Measurements from ENCODE around the gene LTBP3. TPM values are rescaled to one million over a fixed set of nuclear protein-coding genes. Genes with fewer than 3 reads are reported as not detected.

The LTBP3 gene
- total and polyA plus RNA-seq, 5 donors from 2014 or later, result 9.2 to 132 (median 14.6) TPM

DNA sequence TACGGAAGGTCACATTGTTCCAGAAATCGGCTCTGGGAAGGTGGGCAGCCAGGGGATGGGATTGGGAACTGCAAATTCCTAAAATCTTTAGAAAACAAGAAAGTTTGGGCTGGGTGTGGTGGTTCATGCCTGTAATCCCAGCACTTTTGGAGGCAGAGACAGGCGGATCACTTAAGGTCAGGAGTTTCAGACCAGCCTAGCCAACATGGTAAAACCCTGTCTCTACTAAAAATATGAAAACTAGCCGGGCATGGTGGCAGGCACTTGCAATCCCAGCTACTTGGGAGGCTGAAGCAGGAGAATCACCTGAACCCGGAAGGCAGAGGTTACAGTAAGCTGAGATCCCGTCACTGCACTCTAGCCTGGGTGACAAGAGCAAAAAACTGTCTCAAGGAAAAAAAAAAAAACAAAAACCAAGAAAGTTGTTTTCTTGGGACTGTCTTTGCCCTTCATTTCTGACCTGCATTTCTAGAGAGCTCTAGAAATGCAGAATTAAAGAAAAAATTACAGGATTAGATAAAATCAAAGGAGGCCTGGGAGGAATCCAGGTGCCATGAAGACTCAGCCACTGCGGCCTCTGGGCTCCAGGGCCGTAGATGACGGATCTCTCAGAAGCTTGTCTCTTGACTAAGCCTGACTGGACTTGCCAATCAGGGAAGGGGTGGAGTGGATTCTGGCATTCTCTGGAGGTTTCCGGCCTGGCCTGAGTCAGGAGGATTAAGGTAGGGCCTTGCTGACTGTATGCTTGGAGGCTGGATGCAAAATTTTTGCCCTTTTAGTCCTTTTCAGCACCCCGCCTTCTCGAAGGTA, 64.6 kb downstream of the LTBP3 start:
- Histone ChIP-seq H3K27ac (ENCODE audit: insufficient read depth, low read length, poor library complexity, severe bottlenecking) (no peak overlapping the region), H3K9me3 (ENCODE audit: control insufficient read depth in 2 of 2, low read length in 2 of 2) (no peaks in the 10 kb centered on the region), H3K36me3 (ENCODE audit: control insufficient read depth, insufficient read depth, low read length) (no peaks in the 10 kb centered on the region), H3K4me3 (ENCODE audit: low read depth, low read length) (no peak overlapping the region), H3K4me1 (ENCODE audit: control insufficient read depth, insufficient read depth, low read length, poor library complexity, severe bottlenecking) (peaks cover 24% of the 10 kb centered on the region), H3K27me3 (ENCODE audit: control insufficient read depth, insufficient read depth, low read length) (no peaks in the 10 kb centered on the region)
- peaks cover 6 to 46% (median 21%) of the 10 kb centered on the region in 4 donors for H3K4me1 Mint-ChIP-seq
- no peaks in the 10 kb centered on the region for H3K9me3 Mint-ChIP-seq
- ATAC-seq (ENCODE audit: low read depth in 2 of 2) (no peak), DNase-seq (no peak)
- peak overlapping the region in 2 of 4 donors; percentile 26 to 50 for H3K4me3 Mint-ChIP-seq
- H3K27ac Mint-ChIP-seq, result peak overlapping the region in 2 of 3 donors; percentile 19 to 60
- H3K36me3 Mint-ChIP-seq, result no peaks in the 10 kb centered on the region
- H3K27me3 Mint-ChIP-seq, result peaks cover 9% of the 10 kb centered on the region

DNA sequence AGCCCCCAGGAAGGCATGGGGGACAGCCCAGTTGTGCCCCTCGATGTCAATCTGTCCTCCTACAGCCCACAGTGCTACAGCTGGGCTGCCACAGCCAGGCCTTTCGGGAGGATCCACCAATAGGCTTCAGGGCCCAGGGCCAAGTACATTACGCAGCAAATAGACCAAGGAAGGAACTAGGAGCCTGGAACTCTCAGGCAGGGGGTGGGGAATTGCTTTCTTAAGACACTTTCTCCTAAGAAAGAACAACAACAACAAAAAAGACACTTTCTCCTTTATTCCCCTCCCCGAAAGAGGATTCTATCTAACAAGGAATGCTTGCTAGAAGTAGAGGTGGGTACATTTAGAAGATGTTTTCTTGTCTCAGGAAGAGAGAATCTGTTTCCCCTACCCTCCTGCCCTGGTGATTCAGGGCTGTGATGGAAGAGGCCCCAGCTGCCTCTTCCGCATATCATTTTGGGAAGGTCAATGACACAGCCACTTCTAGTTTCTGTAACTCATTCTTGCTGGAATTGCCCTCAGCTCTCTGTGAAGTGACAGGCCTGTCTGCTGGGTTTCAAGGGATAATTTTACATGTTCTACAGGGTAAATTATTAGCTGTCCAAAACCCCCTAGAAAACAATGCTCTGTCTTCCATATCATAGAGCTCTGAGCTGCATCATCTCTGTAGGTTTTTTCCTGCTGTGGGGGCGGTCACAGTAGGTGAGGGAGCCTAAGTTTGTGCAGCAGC, 65.4 kb downstream of the LTBP3 start:
- peaks cover 9% of the 10 kb centered on the region for H3K27me3 Mint-ChIP-seq

DNA sequence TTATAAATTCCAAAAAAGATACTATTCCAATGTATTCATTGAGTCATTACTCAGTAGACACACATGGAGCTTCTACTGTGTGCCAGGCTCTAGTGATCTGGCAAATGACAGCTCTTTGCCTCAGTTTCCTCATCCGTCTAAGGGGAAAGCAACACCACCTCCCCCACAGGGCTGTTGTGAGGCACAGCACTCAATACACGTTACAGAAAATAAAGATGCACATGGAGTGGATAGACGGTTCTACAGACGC, 65.8 kb downstream of the LTBP3 start:
- DNase-seq (no peak), ATAC-seq (ENCODE audit: low read depth in 2 of 2) (no peak)
- Histone ChIP-seq H3K36me3 (ENCODE audit: control insufficient read depth, insufficient read depth, low read length) (no peaks in the 10 kb centered on the region), H3K27ac (ENCODE audit: insufficient read depth, low read length, poor library complexity, severe bottlenecking) (no peak overlapping the region), H3K4me1 (ENCODE audit: control insufficient read depth, insufficient read depth, low read length, poor library complexity, severe bottlenecking) (peaks cover 15% of the 10 kb centered on the region), H3K27me3 (ENCODE audit: control insufficient read depth, insufficient read depth, low read length) (no peaks in the 10 kb centered on the region), H3K4me3 (ENCODE audit: low read depth, low read length) (no peak overlapping the region), H3K9me3 (ENCODE audit: control insufficient read depth in 2 of 2, low read length in 2 of 2) (no peaks in the 10 kb centered on the region)
- Mint-ChIP-seq H3K27me3 (peaks cover 4% of the 10 kb centered on the region), H3K27ac (peak overlapping the region in 1 of 3 donors; percentile 31), H3K36me3 (no peaks in the 10 kb centered on the region), H3K4me3 (no peak overlapping the region), H3K4me1 (peaks cover 6 to 55% (median 21%) of the 10 kb centered on the region in 4 donors), H3K9me3 (no peaks in the 10 kb centered on the region)

More for the DNA sequence above, 65.4 kb downstream of the LTBP3 start:
- DNase-seq (no peak), ATAC-seq (ENCODE audit: low read depth in 2 of 2) (no peak)
- H3K4me3 Mint-ChIP-seq, result peak overlapping the region in 2 of 4 donors; percentile 26 to 50
- no peaks in the 10 kb centered on the region for H3K36me3 ChIP-seq (ENCODE audit: control insufficient read depth, insufficient read depth, low read length)
- no peaks in the 10 kb centered on the region for H3K9me3 Mint-ChIP-seq
- H3K4me1 ChIP-seq (ENCODE audit: control insufficient read depth, insufficient read depth, low read length, poor library complexity, severe bottlenecking), result peaks cover 16% of the 10 kb centered on the region
- peak overlapping the region in 2 of 3 donors; percentile 19 to 60 for H3K27ac Mint-ChIP-seq
- H3K27ac ChIP-seq (ENCODE audit: insufficient read depth, low read length, poor library complexity, severe bottlenecking), result peak overlapping the region; percentile 10
- no peaks in the 10 kb centered on the region for H3K36me3 Mint-ChIP-seq
- peaks cover 6 to 52% (median 22%) of the 10 kb centered on the region in 4 donors for H3K4me1 Mint-ChIP-seq
- H3K4me3 ChIP-seq (ENCODE audit: low read depth, low read length), result no peak overlapping the region
- H3K9me3 ChIP-seq (ENCODE audit: control insufficient read depth in 2 of 2, low read length in 2 of 2), result no peaks in the 10 kb centered on the region
- no peaks in the 10 kb centered on the region for H3K27me3 ChIP-seq (ENCODE audit: control insufficient read depth, insufficient read depth, low read length)

DNA sequence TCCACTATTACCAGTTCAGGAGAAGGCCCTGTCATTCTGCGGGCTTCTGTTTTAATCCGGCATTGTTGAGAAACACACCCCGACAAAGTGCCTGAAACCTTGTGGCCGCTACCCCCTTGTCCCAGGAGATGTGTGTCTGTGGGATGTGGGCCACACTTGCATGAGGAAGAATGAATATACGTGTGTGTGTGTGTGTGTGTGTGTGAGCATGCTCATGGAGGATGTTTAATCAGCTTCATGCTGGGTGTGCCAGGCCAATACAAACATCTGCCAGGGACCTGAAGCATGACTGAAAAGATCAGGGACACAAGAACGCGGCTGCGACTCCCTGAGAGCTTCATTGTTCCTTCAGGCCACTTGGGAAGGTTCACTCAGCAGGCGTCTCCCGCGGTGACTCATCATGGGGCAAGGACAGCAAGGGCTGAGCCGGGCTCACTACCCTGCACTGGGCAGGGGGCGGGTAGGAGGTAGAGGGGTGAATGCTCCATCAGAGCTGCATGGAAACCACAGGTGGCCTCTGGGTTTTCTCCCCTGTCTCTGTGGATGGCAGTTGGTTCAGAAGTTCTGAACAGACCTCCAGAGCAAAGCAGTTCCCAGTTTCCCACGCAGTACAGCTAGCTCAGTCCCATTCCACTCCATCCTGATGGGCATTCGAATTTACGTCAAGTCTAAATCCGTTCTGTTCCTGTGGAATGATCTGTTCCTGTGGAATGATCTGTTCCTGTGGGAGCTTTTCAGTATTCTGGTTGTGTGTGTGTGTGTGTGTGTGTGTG, 66.4 kb downstream of the LTBP3 start:
- H3K27me3 Mint-ChIP-seq, result peaks cover 4% of the 10 kb centered on the region
- ATAC-seq (ENCODE audit: low read depth in 2 of 2), result no peak

DNA sequence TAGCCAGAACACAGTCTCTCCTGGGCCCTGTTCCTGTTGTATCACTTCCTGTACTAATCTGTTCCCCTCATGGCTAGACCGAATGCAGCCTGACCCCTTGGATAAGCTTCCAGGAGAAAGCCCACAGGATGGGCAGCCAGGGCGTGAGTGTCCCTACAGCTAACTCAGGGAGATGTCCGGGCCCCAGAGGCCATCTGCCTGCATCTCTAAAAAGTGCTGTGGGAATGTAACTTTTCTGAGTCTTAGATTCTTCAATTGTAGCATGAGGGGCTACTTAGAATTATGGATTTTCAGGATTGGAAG, 67.0 kb downstream of the LTBP3 start:
- H3K4me1 ChIP-seq (ENCODE audit: control insufficient read depth, insufficient read depth, low read length, poor library complexity, severe bottlenecking), result peaks cover 5% of the 10 kb centered on the region
- DNase-seq (no peak), ATAC-seq (ENCODE audit: low read depth in 2 of 2) (no peak)
- no peak overlapping the region for H3K4me3 ChIP-seq (ENCODE audit: low read depth, low read length)
- H3K27ac Mint-ChIP-seq, result no peak overlapping the region
- no peaks in the 10 kb centered on the region for H3K27me3 ChIP-seq (ENCODE audit: control insufficient read depth, insufficient read depth, low read length)
- H3K27me3 Mint-ChIP-seq, result peaks cover 4% of the 10 kb centered on the region
- no peak overlapping the region for H3K27ac ChIP-seq (ENCODE audit: insufficient read depth, low read length, poor library complexity, severe bottlenecking)
- H3K36me3 Mint-ChIP-seq, result no peaks in the 10 kb centered on the region
- peaks cover 0 to 43% (median 13%) of the 10 kb centered on the region in 4 donors for H3K4me1 Mint-ChIP-seq
- no peaks in the 10 kb centered on the region for H3K9me3 ChIP-seq (ENCODE audit: control insufficient read depth in 2 of 2, low read length in 2 of 2)
- no peaks in the 10 kb centered on the region for H3K36me3 ChIP-seq (ENCODE audit: control insufficient read depth, insufficient read depth, low read length)
- no peaks in the 10 kb centered on the region for H3K9me3 Mint-ChIP-seq
- H3K4me3 Mint-ChIP-seq, result peak overlapping the region in 1 of 4 donors; percentile 31

More for the DNA sequence above, 66.4 kb downstream of the LTBP3 start:
- H3K9me3 ChIP-seq (ENCODE audit: control insufficient read depth in 2 of 2, low read length in 2 of 2), result no peaks in the 10 kb centered on the region
- peak overlapping the region in 1 of 3 donors; percentile 38 for H3K27ac Mint-ChIP-seq
- H3K4me3 ChIP-seq (ENCODE audit: low read depth, low read length), result no peak overlapping the region
- no peaks in the 10 kb centered on the region for H3K36me3 ChIP-seq (ENCODE audit: control insufficient read depth, insufficient read depth, low read length)
- no peak overlapping the region for H3K27ac ChIP-seq (ENCODE audit: insufficient read depth, low read length, poor library complexity, severe bottlenecking)
- peaks cover under 1 to 50% (median 16%) of the 10 kb centered on the region in 4 donors for H3K4me1 Mint-ChIP-seq
- no peaks in the 10 kb centered on the region for H3K9me3 Mint-ChIP-seq
- peaks cover 12% of the 10 kb centered on the region for H3K4me1 ChIP-seq (ENCODE audit: control insufficient read depth, insufficient read depth, low read length, poor library complexity, severe bottlenecking)
- H3K36me3 Mint-ChIP-seq, result no peaks in the 10 kb centered on the region
- no peak for DNase-seq
- H3K4me3 Mint-ChIP-seq, result peak overlapping the region in 2 of 4 donors; percentile 3 to 31
- H3K27me3 ChIP-seq (ENCODE audit: control insufficient read depth, insufficient read depth, low read length), result no peaks in the 10 kb centered on the region

DNA sequence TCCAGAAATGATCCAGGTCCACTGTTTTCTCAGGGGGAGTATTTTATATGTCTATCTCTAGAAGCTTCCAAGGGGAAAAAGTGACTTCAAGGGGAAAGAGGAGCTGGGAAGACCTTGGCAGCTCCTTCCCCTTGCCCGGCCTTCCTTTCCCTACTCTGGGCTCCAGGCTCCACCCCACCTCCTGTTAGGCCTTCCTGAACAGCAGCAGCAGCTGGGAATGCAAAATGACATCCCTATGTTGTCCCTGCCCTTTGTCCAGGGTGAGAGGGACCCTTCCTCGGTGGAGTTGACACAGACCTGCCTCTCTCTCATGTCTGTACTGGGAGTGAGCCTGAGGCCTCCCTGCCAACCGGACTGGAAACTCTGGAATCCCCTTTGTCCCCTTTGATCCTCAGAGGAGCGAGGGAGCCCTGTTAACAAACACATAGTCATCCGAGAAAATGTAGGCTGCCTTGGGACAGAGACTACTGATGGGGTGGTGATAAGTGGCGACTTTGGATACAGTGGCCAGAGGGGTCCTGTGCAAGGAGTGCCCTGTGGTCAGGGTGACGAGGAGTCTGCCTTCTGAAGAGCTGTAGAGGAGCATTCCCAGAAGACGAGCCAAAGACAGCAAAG, 68.3 kb downstream of the LTBP3 start:
- Mint-ChIP-seq H3K4me3 (no peak overlapping the region), H3K27me3 (peaks cover 9% of the 10 kb centered on the region), H3K4me1 (peaks cover 0 to 38% (median 13%) of the 10 kb centered on the region in 4 donors), H3K36me3 (no peaks in the 10 kb centered on the region), H3K27ac (peak overlapping the region in 1 of 3 donors; percentile 41), H3K9me3 (no peaks in the 10 kb centered on the region)
- DNase-seq (no peak), ATAC-seq (ENCODE audit: low read depth in 2 of 2) (no peak)
- no peaks in the 10 kb centered on the region for H3K27me3 ChIP-seq (ENCODE audit: control insufficient read depth, insufficient read depth, low read length)
- no peak overlapping the region for H3K4me3 ChIP-seq (ENCODE audit: low read depth, low read length)
- no peaks in the 10 kb centered on the region for H3K36me3 ChIP-seq (ENCODE audit: control insufficient read depth, insufficient read depth, low read length)
- no peaks in the 10 kb centered on the region for H3K4me1 ChIP-seq (ENCODE audit: control insufficient read depth, insufficient read depth, low read length, poor library complexity, severe bottlenecking)
- no peak overlapping the region for H3K27ac ChIP-seq (ENCODE audit: insufficient read depth, low read length, poor library complexity, severe bottlenecking)
- no peaks in the 10 kb centered on the region for H3K9me3 ChIP-seq (ENCODE audit: control insufficient read depth in 2 of 2, low read length in 2 of 2)

DNA sequence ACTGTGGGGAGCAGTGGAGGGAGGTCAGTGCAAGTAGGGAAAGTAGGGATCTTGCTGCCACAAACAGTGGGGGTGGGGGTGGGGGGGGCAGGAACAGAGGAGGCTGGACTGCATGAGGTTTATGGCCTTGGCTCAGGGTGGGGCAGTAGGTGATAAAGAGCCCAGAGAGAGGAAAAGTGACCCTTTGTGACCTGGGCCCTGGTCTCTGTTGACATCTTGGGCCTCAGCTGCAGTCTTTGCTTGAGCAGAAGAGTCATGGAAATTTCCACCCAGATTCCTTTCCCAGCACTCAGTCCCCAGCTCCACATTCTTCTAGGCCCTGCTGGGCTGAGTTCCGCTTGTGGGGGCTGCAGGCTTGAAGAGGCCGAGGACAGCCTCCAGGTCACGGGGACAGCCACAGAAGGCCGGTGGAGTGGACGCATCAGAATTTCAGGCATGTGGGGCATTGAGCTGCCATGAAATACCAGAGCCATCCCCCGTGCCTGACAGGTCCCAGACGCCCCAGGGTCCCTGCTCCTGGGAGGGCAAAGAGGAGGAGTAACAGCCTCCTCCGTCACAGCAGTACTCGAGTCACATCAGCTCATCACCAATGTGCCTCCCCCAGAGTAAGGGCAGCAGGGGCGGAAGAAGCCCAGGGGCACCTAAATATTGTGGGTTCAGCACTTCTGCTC, 69.0 kb downstream of the LTBP3 start:
- Histone ChIP-seq H3K9me3 (ENCODE audit: control insufficient read depth in 2 of 2, low read length in 2 of 2) (no peaks in the 10 kb centered on the region), H3K4me3 (ENCODE audit: low read depth, low read length) (no peak overlapping the region), H3K36me3 (ENCODE audit: control insufficient read depth, insufficient read depth, low read length) (no peaks in the 10 kb centered on the region), H3K27ac (ENCODE audit: insufficient read depth, low read length, poor library complexity, severe bottlenecking) (no peak overlapping the region), H3K4me1 (ENCODE audit: control insufficient read depth, insufficient read depth, low read length, poor library complexity, severe bottlenecking) (no peaks in the 10 kb centered on the region), H3K27me3 (ENCODE audit: control insufficient read depth, insufficient read depth, low read length) (no peaks in the 10 kb centered on the region)
- DNase-seq (no peak), ATAC-seq (ENCODE audit: low read depth in 2 of 2) (no peak)
- H3K27me3 Mint-ChIP-seq, result peaks cover 10% of the 10 kb centered on the region
- no peaks in the 10 kb centered on the region for H3K36me3 Mint-ChIP-seq
- H3K27ac Mint-ChIP-seq, result peak overlapping the region in 1 of 3 donors; percentile 41
- no peaks in the 10 kb centered on the region for H3K9me3 Mint-ChIP-seq
- H3K4me1 Mint-ChIP-seq, result peaks cover 0 to 34% (median 11%) of the 10 kb centered on the region in 4 donors
- H3K4me3 Mint-ChIP-seq, result no peak overlapping the region
